Endothelial cell (in vitro differentiated cells): Measurements from ENCODE around the gene KCNAB2. TPM values are rescaled to one million over a fixed set of nuclear protein-coding genes. Genes with fewer than 3 reads are reported as not detected.

ENCODE experiments used
- DNase-seq: peaks from one replicate; pipeline ENCODE4 v3.0.0; 2021; ENCODE audit warnings: low spot score
- H3K27ac Mint-ChIP-seq: one replicate; pipeline ENCODE4 v1.8.0; 2021; ENCODE audit warnings: mixed read lengths, inconsistent platforms; ENCODE audit not compliant: unreplicated experiment
- H3K27me3 Mint-ChIP-seq: one replicate; pipeline ENCODE4 v1.8.0; 2021; ENCODE audit warnings: mild to moderate bottlenecking, moderate library complexity, mixed read lengths, inconsistent platforms; ENCODE audit not compliant: unreplicated experiment
- H3K36me3 Mint-ChIP-seq: one replicate; pipeline ENCODE4 v1.8.0; 2021; ENCODE audit warnings: mild to moderate bottlenecking, low read depth, mixed read lengths, inconsistent platforms; ENCODE audit not compliant: unreplicated experiment
- H3K4me1 Mint-ChIP-seq: one replicate; pipeline ENCODE4 v1.8.0; 2021; ENCODE audit warnings: mild to moderate bottlenecking, mixed read lengths, inconsistent platforms; ENCODE audit not compliant: unreplicated experiment
- H3K4me3 Mint-ChIP-seq: one replicate; pipeline ENCODE4 v1.8.0; 2021; ENCODE audit warnings: mild to moderate bottlenecking, mixed read lengths, inconsistent platforms; ENCODE audit not compliant: unreplicated experiment
- H3K9me3 Mint-ChIP-seq: one replicate; pipeline ENCODE4 v1.8.0; 2021; ENCODE audit warnings: mixed read lengths, inconsistent platforms; ENCODE audit not compliant: unreplicated experiment
- CTCF ChIP-seq: fragments of 200-600 bp; sonication (generic); IDR thresholded peaks from one replicate; pipeline ENCODE4 v1.5.0; 2021; ENCODE audit warnings: antibody characterized with exemption; ENCODE audit not compliant: unreplicated experiment
- total RNA-seq: library from RNA; stranded (reverse); fragmentation: NEBNext Ultra II Directional; extraction: Animal tissue kit (Norgen Biotek cat#: 25700); gene quantifications from one replicate; pipeline ENCODE4 v1.2.1, GENCODE V29; 2021; ENCODE audit not compliant: unreplicated experiment

KCNAB2 gene
- total RNA-seq, 1 donor from 2014 or later: 4.1 TPM

GRCh38 chr1:6087958-6088357 is 42.3 kb downstream of the KCNAB2 start:
- Mint-ChIP-seq H3K36me3 (no peaks in the 10 kb centered on the region), H3K4me3 (no peak overlapping the region), H3K4me1 (no peaks in the 10 kb centered on the region), H3K9me3 (no peaks in the 10 kb centered on the region), H3K27me3 (peaks cover 6% of the 10 kb centered on the region), H3K27ac (no peak overlapping the region)
- DNase-seq: no peak
- no peak for TF ChIP-seq CTCF

GRCh38 chr1:6088956-6089355 is 43.3 kb downstream of the KCNAB2 start:
- Mint-ChIP-seq H3K4me1 (no peaks in the 10 kb centered on the region), H3K27ac (no peak overlapping the region), H3K27me3 (peaks cover 15% of the 10 kb centered on the region), H3K4me3 (no peak overlapping the region), H3K9me3 (no peaks in the 10 kb centered on the region), H3K36me3 (no peaks in the 10 kb centered on the region)
- no peak for TF ChIP-seq CTCF
- DNase-seq: no peak

GRCh38 chr1:6090288-6090687 is 44.6 kb downstream of the KCNAB2 start:
- H3K9me3 Mint-ChIP-seq: no peaks in the 10 kb centered on the region
- DNase-seq: no peak
- TF ChIP-seq CTCF: no peak
- H3K4me3 Mint-ChIP-seq: no peak overlapping the region
- no peaks in the 10 kb centered on the region for H3K36me3 Mint-ChIP-seq
- H3K27ac Mint-ChIP-seq: no peak overlapping the region
- H3K4me1 Mint-ChIP-seq: no peaks in the 10 kb centered on the region
- H3K27me3 Mint-ChIP-seq: peaks cover 17% of the 10 kb centered on the region

- no peaks in the 10 kb centered on the region for H3K36me3 Mint-ChIP-seq
- no peak for TF ChIP-seq CTCF
- DNase-seq: no peak
- no peaks in the 10 kb centered on the region for H3K9me3 Mint-ChIP-seq
- H3K4me3 Mint-ChIP-seq: no peak overlapping the region
- peaks cover 17% of the 10 kb centered on the region for H3K27me3 Mint-ChIP-seq
- no peak overlapping the region for H3K27ac Mint-ChIP-seq
- H3K4me1 Mint-ChIP-seq: no peaks in the 10 kb centered on the region
Observed at GRCh38 chr1:6090996-6091822, 45.5 kb downstream of the KCNAB2 start.

- no peak for DNase-seq
- Mint-ChIP-seq H3K9me3 (no peaks in the 10 kb centered on the region), H3K4me1 (no peaks in the 10 kb centered on the region), H3K4me3 (no peak overlapping the region), H3K36me3 (no peaks in the 10 kb centered on the region), H3K27ac (no peak overlapping the region), H3K27me3 (peaks cover 17% of the 10 kb centered on the region)
- TF ChIP-seq CTCF: no peak
Observed at GRCh38 chr1:6091823-6092109, 46.1 kb downstream of the KCNAB2 start.
